Endothelial cell of umbilical vein (primary cell): ENCODE data around the gene RPLP1. TPM values are rescaled to one million over a fixed set of nuclear protein-coding genes. Genes with fewer than 3 reads are reported as not detected.

Experiments used
- BruUV-seq: library from RNA; stranded (reverse); fragments of 400-500 nt; replicated peaks from 2 replicates; lab custom pipeline; 2021; lab: Mats Ljungman, UMichigan
- CTCF ChIA-PET: fragments of 300-600, 350-600 bp; sonication (Branson Sonifier 250); formaldehyde crosslinking; loops from one replicate; lab custom pipeline; 2021; ENCODE audit warnings: antibody characterized with exemption, inconsistent platforms; lab: Charles Lee
- POLR2A ChIA-PET: fragments of 300-600, 350-600 bp; sonication (Branson Sonifier 250); formaldehyde crosslinking; loops from one replicate; lab custom pipeline; 2021; ENCODE audit warnings: antibody characterized with exemption, inconsistent platforms; lab: Charles Lee
- DNase-seq: peaks from one replicate; pipeline ENCODE4 v3.0.0-alpha.2; 2011; ENCODE audit warnings: low read depth, low spot score
- FAIRE-seq: peaks from 2 replicates; lab custom pipeline; 2011; peaks lifted over from hg19 to GRCh38; lab: Jason Lieb, UNC
- H2AFZ ChIP-seq: 2 replicates; pipeline ENCODE4 v1.6.0; 2012; ENCODE audit warnings: low read depth, low read length, control low read depth, inconsistent platforms
- H3K27ac ChIP-seq: 2 replicates; pipeline ENCODE4 v1.5.1; 2011; ENCODE audit warnings: low read depth, mild to moderate bottlenecking, control low read depth, low read length, moderate library complexity; ENCODE audit not compliant: insufficient read depth
- H3K27me3 ChIP-seq, 2 experiments: 2 replicates each; pipeline versions ENCODE4 v1.6.0 to v1.6.1; 2011; ENCODE audit warnings: low read length in 2 of 2, mixed read lengths in 1 of 2; ENCODE audit not compliant: control insufficient read depth in 2 of 2, insufficient read depth in 2 of 2
- H3K36me3 ChIP-seq, 2 experiments: 2 replicates in 1 of 2; 3 replicates in 1 of 2; pipeline ENCODE4 v1.5.1; 2011; ENCODE audit warnings: low read length in 2 of 2, mild to moderate bottlenecking in 1 of 2, moderate library complexity in 1 of 2; ENCODE audit not compliant: control insufficient read depth in 2 of 2, insufficient read depth in 2 of 2; ENCODE audit errors: extremely low read depth in 1 of 2
- H3K4me1 ChIP-seq: 3 replicates; pipeline ENCODE4 v1.5.1; 2011; ENCODE audit warnings: mild to moderate bottlenecking, low read length; ENCODE audit not compliant: control insufficient read depth, insufficient read depth; ENCODE audit errors: extremely low read depth
- H3K4me2 ChIP-seq: 2 replicates; pipeline ENCODE4 v1.6.1; 2011; ENCODE audit warnings: low read length, control low read depth, mixed read lengths; ENCODE audit not compliant: insufficient read depth
- H3K4me3 ChIP-seq, 3 experiments: fragments of 200-600 bp in 1 of 3; sonication (generic), shearing (Covaris generic) in 1 of 3; replicated peaks in 1 of 3; 2 replicates each; pipeline ENCODE4 v1.5.1; 2011 to 2016; ENCODE audit warnings: control low read depth in 3 of 3, low read length in 3 of 3, mild to moderate bottlenecking in 2 of 3, inconsistent platforms in 1 of 3, low read depth in 1 of 3, moderate library complexity in 1 of 3; ENCODE audit not compliant: insufficient read depth in 1 of 3
- H3K79me2 ChIP-seq: 2 replicates; pipeline ENCODE4 v1.6.0; 2012; ENCODE audit warnings: low read length, inconsistent platforms; ENCODE audit not compliant: control insufficient read depth, insufficient read depth
- H3K9ac ChIP-seq: replicated peaks from 2 replicates; pipeline ENCODE3; 2011; ENCODE audit warnings: low read length, control low read depth; ENCODE audit not compliant: insufficient read depth; ENCODE audit errors: extremely low read depth
- H3K9me1 ChIP-seq: replicated peaks from 3 replicates; pipeline ENCODE4 v1.6.0; 2011; ENCODE audit warnings: mild to moderate bottlenecking, low read length; ENCODE audit not compliant: control insufficient read depth, insufficient read depth; ENCODE audit errors: extremely low read depth
- H3K9me3 ChIP-seq: replicated peaks from 2 replicates; pipeline ENCODE4 v1.5.1; 2012; ENCODE audit warnings: low read length, inconsistent platforms; ENCODE audit not compliant: control insufficient read depth, insufficient read depth
- H4K20me1 ChIP-seq: replicated peaks from 2 replicates; pipeline ENCODE3; 2011; ENCODE audit warnings: mild to moderate bottlenecking, low read length; ENCODE audit not compliant: control insufficient read depth, insufficient read depth; ENCODE audit errors: extremely low read depth
- MAX ChIP-seq: IDR thresholded peaks from 2 replicates; pipeline ENCODE4 v1.6.1; 2011; ENCODE audit not compliant: insufficient read depth, insufficient read length
- POLR2A ChIP-seq: IDR thresholded peaks from 2 replicates; pipeline ENCODE4 v1.6.1; 2012; ENCODE audit warnings: low read depth, mild to moderate bottlenecking, control low read depth, low read length
- dilution Hi-C: fragments of 300-500 bp; cut with MboI; formaldehyde crosslinking; loops from one replicate; pipeline ENCODE4 v1.15.0; 2019; ENCODE audit warnings: low sequenced_read_pairs; ENCODE audit not compliant: extremely low pct_ligation_motif_present
- intact Hi-C: fragments of 100-400 bp; cut with micrococcal nuclease; formaldehyde crosslinking; loops from one replicate; pipeline ENCODE4 v1.10.0; 2022
- polyA plus RNA-seq, 4 experiments: library from polyadenylated mRNA; depleted of rRNA in 3 of 4; stranded (reverse) in 3 of 4; unstranded in 1 of 4; fragments of >200 nt; gene quantifications; 2 replicates each; pipeline versions ENCODE4 v1.2.1 to v1.2.3, GENCODE V29; 2011 to 2012; ENCODE audit warnings: missing spikeins in 1 of 4
- total RNA-seq: library from RNA; stranded (reverse); gene quantifications from 2 replicates; pipeline ENCODE4 v1.2.3, GENCODE V29; 2021

RPLP1 gene
- total and polyA plus RNA-seq, 2 donors (not counting 3 experiments of a cell fraction or from before 2014, with no cell fraction given) = 1,603 to 2,985 TPM

GRCh38 chr15:69435985-69436384 lies 16.6 kb upstream of the RPLP1 start:
- CTCF ChIA-PET = no interaction called here
- Histone ChIP-seq H3K27ac (no peak overlapping the region), H3K4me2 (no peak overlapping the region), H3K27me3 (no peaks in the 10 kb centered on the region), H3K9ac (no peak overlapping the region), H4K20me1 (no peaks in the 10 kb centered on the region), H3K9me1 (no peaks in the 10 kb centered on the region), H3K36me3 (peaks cover 6 to 37% of the 10 kb centered on the region in 2 experiments), H3K4me3 (no peak overlapping the region), H3K4me1 (no peaks in the 10 kb centered on the region), H3K9me3 (no peaks in the 10 kb centered on the region), H3K79me2 (peaks cover 12% of the 10 kb centered on the region), H2AFZ (no peak overlapping the region)
- DNase-seq (no peak), FAIRE-seq (no peak)
- POLR2A ChIA-PET = no interaction called here
- no peak for TF ChIP-seq MAX
- no TSS peak for BruUV-seq
- intact Hi-C loops (no loop called here), dilution Hi-C loops (no loop called here)

DNA sequence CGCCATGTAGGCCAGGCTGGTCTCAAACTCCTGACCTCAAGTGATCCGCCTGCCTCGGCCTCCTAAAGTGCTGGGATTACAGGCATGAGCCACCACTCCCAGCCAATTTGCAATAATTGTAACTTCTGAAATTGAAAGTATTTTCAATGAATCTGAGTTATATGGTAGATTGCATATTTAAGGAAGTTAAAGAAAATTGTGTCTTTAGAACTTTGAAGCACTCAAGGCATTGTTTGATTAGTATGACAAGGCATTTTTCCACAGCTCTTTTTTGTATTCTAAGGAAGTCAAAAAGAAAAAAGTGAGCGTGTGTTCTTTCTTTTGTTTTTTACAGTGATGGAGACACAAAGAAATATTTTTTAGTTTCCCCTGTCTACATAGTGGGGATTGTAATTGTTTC lies 15.7 kb upstream of the RPLP1 start:
- POLR2A ChIA-PET = no interaction called here
- H3K4me3 ChIP-seq = no peak overlapping the region
- no peak for FAIRE-seq
- CTCF ChIA-PET = no interaction called here
- no peaks in the 10 kb centered on the region for H3K4me1 ChIP-seq
- no peak overlapping the region for H3K27ac ChIP-seq
- peaks cover 6 to 34% of the 10 kb centered on the region in 2 experiments for H3K36me3 ChIP-seq
- BruUV-seq = no TSS peak
- no peaks in the 10 kb centered on the region for H3K9me3 ChIP-seq
- H3K9me1 ChIP-seq = no peaks in the 10 kb centered on the region
- H3K9ac ChIP-seq = no peak overlapping the region
- H3K79me2 ChIP-seq = peaks cover 7% of the 10 kb centered on the region
- no peak for DNase-seq
- intact Hi-C loops = no loop called here
- dilution Hi-C loops = no loop called here
- H2AFZ ChIP-seq = no peak overlapping the region
- no peaks in the 10 kb centered on the region for H3K27me3 ChIP-seq
- no peak overlapping the region for H3K4me2 ChIP-seq
- no peak for TF ChIP-seq MAX
- no peak for TF ChIP-seq POLR2A
- no peaks in the 10 kb centered on the region for H4K20me1 ChIP-seq
